MG63 (cell line): ENCODE data around the gene GMEB2. TPM values are rescaled to one million over a fixed set of nuclear protein-coding genes. Genes with fewer than 3 reads are reported as not detected.

Experiments
- DNase-seq: peaks from one replicate; pipeline ENCODE4 v3.0.0-alpha.2; 2020
- H3K27me3 ChIP-seq: fragments of 250-450 bp; sonication (Bioruptor Pico); 2 replicates; pipeline ENCODE4 v1.5.1; 2020; ENCODE audit warnings: mild to moderate bottlenecking, moderate library complexity
- H3K36me3 ChIP-seq: fragments of 250-450 bp; sonication (Bioruptor Pico); 2 replicates; pipeline ENCODE4 v1.5.1; 2020; ENCODE audit warnings: mild to moderate bottlenecking, moderate library complexity
- H3K4me3 ChIP-seq: fragments of 250-450 bp; sonication (Bioruptor Pico); 2 replicates; pipeline ENCODE4 v1.5.1; 2020; ENCODE audit warnings: mild to moderate bottlenecking, moderate library complexity
- H3K9me3 ChIP-seq: fragments of 250-450 bp; sonication (Bioruptor Pico); 2 replicates; pipeline ENCODE4 v1.5.1; 2020; ENCODE audit warnings: mild to moderate bottlenecking, moderate library complexity
- total RNA-seq: library from RNA; depleted of rRNA; stranded (reverse); fragments of >200 nt; shearing (Covaris generic); gene quantifications from 2 replicates; pipeline ENCODE4 v1.2.3, GENCODE V29; 2014; ENCODE audit warnings: low replicate concordance; rRNA removed

GMEB2 gene
- total RNA-seq, 1 experiment from 2014 or later = 33.2 TPM

GRCh38 chr20:63543733-63544132, 83.2 kb downstream of the GMEB2 start:
- Histone ChIP-seq H3K9me3 (no peaks in the 10 kb centered on the region), H3K27me3 (no peaks in the 10 kb centered on the region), H3K36me3 (no peaks in the 10 kb centered on the region), H3K4me3 (no peak overlapping the region)
- DNase-seq = no peak

DNA sequence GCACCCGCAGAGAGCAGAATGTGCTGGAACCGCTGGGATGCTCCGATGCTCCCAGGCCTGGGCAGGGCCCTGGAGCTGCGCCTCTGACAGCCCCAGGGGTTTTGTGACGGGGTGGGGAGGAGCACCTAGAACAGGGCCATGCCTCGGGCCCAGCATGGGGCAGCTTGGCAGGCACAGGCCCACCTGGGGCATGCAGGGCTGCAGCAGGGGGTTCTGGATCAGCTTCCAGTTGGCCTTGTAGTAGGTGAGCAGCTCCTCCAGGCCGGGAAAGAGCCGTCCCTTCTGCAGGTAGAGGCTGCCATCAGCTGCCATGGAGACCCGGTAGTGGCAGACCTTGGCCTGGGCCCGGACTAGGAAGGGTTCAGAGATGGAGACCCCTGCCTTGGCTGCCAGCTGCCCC, 83.8 kb downstream of the GMEB2 start:
- DNase-seq = no peak
- H3K36me3 ChIP-seq = no peaks in the 10 kb centered on the region
- no peak overlapping the region for H3K4me3 ChIP-seq
- no peaks in the 10 kb centered on the region for H3K27me3 ChIP-seq
- H3K9me3 ChIP-seq = no peaks in the 10 kb centered on the region

DNA sequence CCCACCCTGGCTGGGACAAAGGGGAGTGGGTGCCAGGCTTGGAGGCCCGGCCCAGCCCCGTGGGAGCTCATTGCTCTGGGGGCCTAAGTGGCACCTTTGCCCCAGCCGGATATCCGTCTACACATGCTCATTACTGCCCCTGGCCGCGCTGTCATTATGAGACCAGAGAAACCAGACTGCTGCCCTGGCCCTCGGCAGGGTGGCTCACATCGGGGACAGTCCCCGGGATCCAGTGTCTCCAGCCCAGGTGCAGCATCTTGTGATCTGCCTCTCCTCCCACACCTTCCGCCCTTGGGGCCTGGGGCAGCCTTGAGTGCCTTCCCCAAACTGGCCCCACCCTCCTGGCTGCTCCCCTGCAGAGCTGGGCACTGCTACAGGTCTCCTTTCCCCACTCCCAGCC, 84.2 kb downstream of the GMEB2 start:
- Histone ChIP-seq H3K27me3 (no peaks in the 10 kb centered on the region), H3K36me3 (no peaks in the 10 kb centered on the region), H3K9me3 (no peaks in the 10 kb centered on the region), H3K4me3 (no peak overlapping the region)
- DNase-seq = no peak

DNA sequence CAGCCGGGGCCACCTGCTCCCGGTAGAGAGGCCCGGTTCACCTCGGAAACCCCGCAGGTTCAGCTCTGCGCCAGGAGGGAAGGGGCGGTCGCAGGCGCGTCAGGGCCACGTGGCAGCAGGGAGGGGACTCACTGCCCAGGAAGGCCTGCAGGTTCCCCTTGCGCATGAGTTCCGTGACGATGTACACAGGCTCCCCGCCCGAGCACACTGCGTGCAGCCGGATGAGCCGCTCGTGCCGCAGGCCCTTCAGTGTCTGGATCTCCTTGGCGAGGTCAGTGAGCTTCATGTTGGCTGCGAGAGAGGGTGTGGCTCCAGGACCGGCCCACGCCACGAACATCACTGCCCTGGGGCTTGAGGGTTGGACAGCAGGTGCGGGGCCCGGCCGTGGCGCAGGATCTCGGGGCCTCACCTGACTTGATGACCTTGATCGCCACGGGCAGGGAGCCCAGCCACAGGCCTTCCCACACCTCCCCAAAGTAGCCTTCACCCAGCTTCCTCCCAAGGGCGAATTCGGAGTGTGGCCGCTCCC, 84.8 kb downstream of the GMEB2 start:
- H3K36me3 ChIP-seq = no peaks in the 10 kb centered on the region
- no peak for DNase-seq
- H3K27me3 ChIP-seq = no peaks in the 10 kb centered on the region
- H3K4me3 ChIP-seq = no peak overlapping the region
- no peaks in the 10 kb centered on the region for H3K9me3 ChIP-seq

DNA sequence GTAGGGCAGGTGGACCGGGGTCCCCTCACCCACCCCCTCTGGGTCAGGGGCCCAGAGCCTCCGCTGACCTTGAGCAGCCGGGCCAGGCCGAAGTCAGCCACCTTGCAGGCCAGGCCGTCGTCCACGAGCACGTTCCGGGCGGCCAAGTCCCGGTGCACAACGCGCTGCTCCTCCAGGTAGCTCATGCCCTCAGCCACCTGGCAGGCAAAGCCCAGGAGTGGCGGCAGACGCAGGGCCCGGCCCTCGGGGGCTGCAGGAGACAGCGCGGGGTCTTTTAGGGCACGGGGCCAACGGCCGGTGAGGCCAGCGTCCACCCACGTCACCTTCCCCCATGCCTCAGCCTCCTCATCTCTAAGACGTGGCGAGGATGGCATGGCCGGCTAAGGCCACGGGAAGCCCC, 85.5 kb downstream of the GMEB2 start:
- Histone ChIP-seq H3K27me3 (no peaks in the 10 kb centered on the region), H3K4me3 (no peak overlapping the region), H3K9me3 (no peaks in the 10 kb centered on the region), H3K36me3 (no peaks in the 10 kb centered on the region)
- DNase-seq = no peak

DNA sequence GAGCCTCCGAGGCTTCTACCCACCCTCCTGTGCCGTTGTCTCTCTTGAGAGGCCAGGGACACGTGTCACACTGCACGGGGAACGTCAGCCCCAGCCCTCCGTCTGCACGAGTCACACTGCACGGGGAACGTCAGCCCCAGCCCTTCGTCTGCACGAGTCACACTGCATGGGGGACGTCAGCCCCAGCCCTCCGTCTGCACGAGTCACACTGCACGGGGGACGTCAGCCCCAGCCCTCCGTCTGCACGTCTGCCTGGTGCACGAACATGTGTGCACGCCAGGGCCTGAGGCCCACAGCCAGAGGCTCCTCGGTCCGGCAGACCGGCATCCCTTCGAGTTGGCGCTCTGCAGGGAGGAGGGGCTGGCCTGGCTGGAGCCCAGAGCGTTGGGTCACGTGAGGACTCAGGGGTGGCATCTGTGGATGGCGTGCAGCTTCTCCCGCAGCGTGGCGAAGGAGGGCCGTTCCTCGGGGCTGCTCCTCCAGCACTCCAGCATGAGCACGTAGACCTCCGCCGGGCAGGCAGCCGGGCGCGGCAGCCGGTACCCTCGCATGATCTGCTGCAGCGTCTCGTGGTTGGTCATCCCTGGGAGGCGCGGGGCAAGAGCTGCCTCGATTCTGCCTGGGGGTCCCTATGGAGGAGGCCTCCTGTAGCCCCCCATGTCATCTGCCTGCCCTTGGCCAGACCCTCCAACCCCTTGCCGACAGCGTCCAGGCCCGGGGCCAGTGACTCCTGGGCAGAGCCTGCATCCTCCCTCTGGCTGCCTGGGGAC, 86.3 kb downstream of the GMEB2 start:
- DNase-seq = peak; percentile 33
- no peaks in the 10 kb centered on the region for H3K9me3 ChIP-seq
- no peaks in the 10 kb centered on the region for H3K36me3 ChIP-seq
- H3K27me3 ChIP-seq = no peaks in the 10 kb centered on the region
- H3K4me3 ChIP-seq = no peak overlapping the region

- no peak overlapping the region for H3K4me3 ChIP-seq
- no peaks in the 10 kb centered on the region for H3K9me3 ChIP-seq
- DNase-seq = no peak
- H3K27me3 ChIP-seq = no peaks in the 10 kb centered on the region
- H3K36me3 ChIP-seq = no peaks in the 10 kb centered on the region
Measured at GRCh38 chr20:63539441-63540370, 87.2 kb downstream of the GMEB2 start.

- H3K36me3 ChIP-seq = no peaks in the 10 kb centered on the region
- no peak overlapping the region for H3K4me3 ChIP-seq
- no peaks in the 10 kb centered on the region for H3K9me3 ChIP-seq
- no peaks in the 10 kb centered on the region for H3K27me3 ChIP-seq
- no peak for DNase-seq
Measured at GRCh38 chr20:63539092-63539430, 87.8 kb downstream of the GMEB2 start.

DNA sequence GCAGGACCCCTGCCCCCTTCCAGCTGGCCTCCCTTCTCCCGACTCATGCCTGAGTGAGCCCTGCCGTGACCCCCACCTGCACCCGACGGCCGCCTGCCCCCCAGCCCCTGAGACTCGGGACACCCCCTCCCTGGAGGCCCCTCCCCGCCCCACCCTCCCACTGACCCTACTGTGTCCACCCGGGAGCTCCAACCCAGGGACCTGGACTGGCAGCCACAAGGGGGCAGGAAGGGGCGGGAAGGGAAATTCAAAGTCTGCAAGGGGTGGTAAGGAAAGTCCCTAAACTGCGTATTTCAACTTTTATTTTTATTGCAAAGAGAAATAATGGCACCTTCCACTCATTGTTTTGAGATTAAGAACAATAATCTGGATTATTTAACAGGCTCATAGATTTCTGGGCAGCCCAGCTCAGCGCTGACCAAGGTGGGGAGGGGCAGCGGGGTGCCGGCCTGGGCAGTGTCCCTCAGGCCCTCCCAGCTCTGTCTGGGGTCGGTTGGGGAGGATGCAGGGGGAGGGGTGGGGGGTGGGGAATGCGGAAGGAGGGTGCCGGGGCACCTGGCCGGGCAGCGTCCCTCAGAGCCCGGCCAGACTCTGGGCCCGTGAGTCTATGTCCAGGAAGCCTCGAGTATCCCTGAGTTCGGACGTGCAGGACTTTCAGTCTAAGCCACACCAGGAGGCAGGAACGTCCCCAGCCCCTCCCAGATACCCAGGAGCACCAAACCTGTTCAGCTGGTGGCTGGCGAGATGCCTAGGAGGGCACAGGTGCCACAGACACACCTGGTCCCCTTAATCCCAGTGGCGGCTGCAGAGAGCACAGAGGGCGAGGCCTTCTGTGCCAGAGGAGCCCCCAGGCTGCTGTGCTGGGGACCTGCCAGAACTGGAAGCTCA, 88.5 kb downstream of the GMEB2 start:
- Histone ChIP-seq H3K9me3 (no peaks in the 10 kb centered on the region), H3K4me3 (peak overlapping the region; percentile 36), H3K27me3 (no peaks in the 10 kb centered on the region), H3K36me3 (no peaks in the 10 kb centered on the region)
- DNase-seq = no peak

Other genes starting within 250 kb of the GMEB2 start
- 0.92 TPM in 1 of 2 replicates, not detected in the other for gene KCNQ2, start 154.4 kb downstream of the GMEB2 start, total RNA-seq
- 62.5 and 113 TPM in 2 replicates for gene EEF1A2, start 128.0 kb downstream of the GMEB2 start, total RNA-seq
- gene PPDPF, start 106.3 kb downstream of the GMEB2 start, total RNA-seq = 21.4 and 40.1 TPM in 2 replicates
- gene PTK6, start 89.7 kb downstream of the GMEB2 start, total RNA-seq = 0.23 and 8.0 TPM in 2 replicates
- not detected in 2 replicates for gene SRMS, start 79.4 kb downstream of the GMEB2 start, total RNA-seq
- not detected in 2 replicates for gene FNDC11, start 72.9 kb downstream of the GMEB2 start, total RNA-seq
- gene HELZ2, start 52.9 kb downstream of the GMEB2 start, total RNA-seq = 26.4 and 34.4 TPM in 2 replicates
- 71.2 and 98.0 TPM in 2 replicates for gene STMN3, start 26.3 kb upstream of the GMEB2 start, total RNA-seq
- gene RTEL1, start 31.2 kb upstream of the GMEB2 start, total RNA-seq = 13.4 and 22.7 TPM in 2 replicates
- not detected in 2 replicates for gene TNFRSF6B, start 69.6 kb upstream of the GMEB2 start, total RNA-seq
- gene ARFRP1, start 80.9 kb upstream of the GMEB2 start, total RNA-seq = 39.5 and 66.1 TPM in 2 replicates
- 23.9 and 46.2 TPM in 2 replicates for gene ZGPAT, start 80.9 kb upstream of the GMEB2 start, total RNA-seq
- gene LIME1, start 109.6 kb upstream of the GMEB2 start, total RNA-seq = 2.8 and 5.7 TPM in 2 replicates
- 49.0 and 123 TPM in 2 replicates for gene SLC2A4RG, start 112.7 kb upstream of the GMEB2 start, total RNA-seq
- 5.5 and 15.9 TPM in 2 replicates for gene ZBTB46, start 204.2 kb upstream of the GMEB2 start, total RNA-seq
- gene ABHD16B, start 234.4 kb upstream of the GMEB2 start, total RNA-seq = not detected in 2 replicates
- 185 and 192 TPM in 2 replicates for gene TPD52L2, start 238.2 kb upstream of the GMEB2 start, total RNA-seq